GM18907 (cell line): Measurements from ENCODE around the gene MSH5.

Experiments used
- ATAC-seq: cut with Tn5 transposase; IDR thresholded peaks from one replicate; pipeline ENCODE4 v1.9.1; 2021; ENCODE audit warnings: mild to moderate bottlenecking, moderate library complexity; ENCODE audit not compliant: unreplicated experiment

MSH5 gene

GRCh38 chr6:31712296-31712695 is 27.5 kb upstream of the MSH5 start:
- no peak for ATAC-seq

- no peak for ATAC-seq
Measured at GRCh38 chr6:31713465-31713864, 26.3 kb upstream of the MSH5 start.

GRCh38 chr6:31713991-31714684 is 25.7 kb upstream of the MSH5 start:
- no peak for ATAC-seq

- no peak for ATAC-seq
Measured at GRCh38 chr6:31715022-31715958, 24.5 kb upstream of the MSH5 start, which contains the start of gene LY6G6D. Gene LY6G6D, plus strand, starts transcription at chr6:31715348. Its CDS starts 8 bp downstream, at chr6:31715356.

GRCh38 chr6:31717499-31718222 is 22.1 kb upstream of the MSH5 start:
- ATAC-seq = no peak

GRCh38 chr6:31718265-31718664 is 21.5 kb upstream of the MSH5 start:
- no peak for ATAC-seq

GRCh38 chr6:31719001-31719400 is 20.8 kb upstream of the MSH5 start:
- ATAC-seq = no peak

- ATAC-seq = no peak
Measured at GRCh38 chr6:31720196-31720770, 19.5 kb upstream of the MSH5 start.

- no peak for ATAC-seq
Measured at GRCh38 chr6:31721351-31722020, 18.3 kb upstream of the MSH5 start, which contains the start of gene LY6G6C. Gene LY6G6C, minus strand, starts transcription at chr6:31721746. Its CDS starts 67 bp downstream, at chr6:31721679.

GRCh38 chr6:31722173-31722572 is 17.6 kb upstream of the MSH5 start:
- no peak for ATAC-seq

GRCh38 chr6:31723245-31723979 is 16.4 kb upstream of the MSH5 start, which contains the start of gene MPIG6B:
Gene MPIG6B, plus strand, starts transcription at chr6:31723373. Its CDS starts 11 bp downstream, at chr6:31723384.
- ATAC-seq = no peak

GRCh38 chr6:31723980-31724691 is 15.7 kb upstream of the MSH5 start:
- ATAC-seq = no peak

GRCh38 chr6:31725502-31726350 is 14.1 kb upstream of the MSH5 start:
- ATAC-seq = no peak

GRCh38 chr6:31727034-31727716 is 12.6 kb upstream of the MSH5 start:
- ATAC-seq = peak; percentile 44

GRCh38 chr6:31727717-31728671 is 11.8 kb upstream of the MSH5 start:
- no peak for ATAC-seq
